ENCODE measurements around the gene SPX.

SPX gene

GRCh38 chr12:21526053-21526452 lies at the start of gene SPX:
Gene SPX (plus strand): TSS chr12:21526296. CDS start chr12:21526473, 177 bp downstream.
- no peak for DNase-seq

DNA sequence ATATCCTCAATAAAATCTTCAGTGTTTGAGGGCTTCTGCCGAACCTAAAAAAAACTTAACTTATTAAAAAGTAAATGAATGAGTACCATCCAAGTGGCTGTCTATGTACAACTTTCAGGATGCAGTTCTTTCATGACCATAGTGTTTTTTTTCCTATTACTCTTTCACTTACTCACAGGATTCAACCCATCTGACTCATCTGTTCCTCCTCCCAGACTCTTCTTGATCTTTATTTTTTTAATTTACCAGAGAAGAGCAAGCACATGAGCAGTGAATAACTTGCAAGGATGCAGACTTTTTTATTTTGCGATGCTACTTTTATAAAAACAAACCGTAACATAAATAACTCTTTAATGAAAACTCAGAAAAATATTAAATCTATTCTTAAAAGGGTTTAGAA lies 49.1 kb upstream of the SPX start:
- DNase-seq, result no peak

DNA sequence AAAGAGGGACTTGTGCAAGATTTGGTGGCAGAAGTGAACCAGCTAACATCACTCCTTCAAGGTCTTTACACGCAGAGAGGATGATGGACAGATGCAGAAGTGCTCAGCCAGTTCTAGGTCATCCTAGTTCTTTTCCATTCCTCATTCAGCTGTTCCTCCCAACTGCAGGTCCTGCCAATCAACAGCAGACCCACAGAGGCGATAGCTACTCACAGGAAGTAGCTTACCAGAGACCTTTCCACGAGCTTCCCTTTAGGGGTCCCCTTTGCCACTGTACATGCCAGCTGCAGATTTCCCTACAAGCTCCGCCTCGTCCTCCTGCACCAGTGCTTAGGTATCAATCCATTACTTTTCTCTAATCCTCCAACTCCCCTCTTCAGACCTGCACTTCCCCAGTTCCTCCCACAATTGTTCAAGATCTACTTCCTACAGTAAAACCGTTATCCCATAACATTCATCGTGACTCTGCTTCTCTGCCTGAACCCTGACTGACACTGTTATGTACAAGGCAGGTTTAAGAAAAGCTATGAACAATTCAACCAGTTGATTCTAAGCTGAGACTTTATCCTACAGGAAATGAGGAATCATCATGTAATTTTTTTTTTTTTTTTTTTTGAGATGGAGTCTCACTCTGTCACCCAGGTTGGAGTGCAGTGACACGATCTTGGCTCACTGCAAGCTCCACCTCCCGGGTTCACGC lies 47.2 kb upstream of the SPX start:
- no peak for DNase-seq

- peak; percentile 96 for DNase-seq
These were observed 42.6 kb upstream of the SPX start for GRCh38 chr12:21483531-21483930.

DNA sequence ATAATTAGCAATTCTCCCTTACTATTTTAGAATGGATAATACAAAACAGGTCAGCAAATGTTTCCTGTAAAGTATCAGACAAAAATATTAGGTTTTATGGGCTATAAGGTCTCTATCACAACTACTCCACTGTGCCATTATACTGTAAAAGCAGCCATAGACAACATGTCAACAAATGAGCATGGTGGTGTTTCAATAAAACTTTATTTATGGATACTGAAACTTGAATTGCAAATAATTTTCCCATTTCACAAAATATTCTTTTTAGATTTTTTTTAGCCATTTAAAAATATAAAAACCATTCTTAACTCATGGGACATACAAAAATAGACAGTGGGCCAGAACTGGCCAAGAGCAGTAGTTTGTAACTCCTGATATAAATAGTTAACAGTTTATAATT lies 40.1 kb upstream of the SPX start:
- DNase-seq, result no peak

DNA sequence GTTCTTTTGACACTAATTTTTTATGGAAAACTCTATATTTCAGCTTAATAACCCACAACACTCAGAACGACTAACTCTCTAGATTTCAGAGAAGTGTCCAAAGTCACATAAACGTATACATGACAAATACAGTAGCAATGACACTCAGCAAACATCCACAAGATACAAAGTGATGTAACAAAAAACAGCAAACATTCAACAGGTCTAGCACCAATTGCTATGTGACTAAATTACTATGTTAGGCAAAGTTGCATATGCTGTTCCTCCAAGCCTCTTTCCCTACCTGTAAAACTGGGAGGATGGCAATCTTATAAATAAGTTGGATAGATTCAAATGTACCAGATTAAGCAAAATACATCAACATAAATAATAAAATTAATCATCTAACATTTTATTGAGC lies 26.3 kb upstream of the SPX start:
- no peak for DNase-seq

DNA sequence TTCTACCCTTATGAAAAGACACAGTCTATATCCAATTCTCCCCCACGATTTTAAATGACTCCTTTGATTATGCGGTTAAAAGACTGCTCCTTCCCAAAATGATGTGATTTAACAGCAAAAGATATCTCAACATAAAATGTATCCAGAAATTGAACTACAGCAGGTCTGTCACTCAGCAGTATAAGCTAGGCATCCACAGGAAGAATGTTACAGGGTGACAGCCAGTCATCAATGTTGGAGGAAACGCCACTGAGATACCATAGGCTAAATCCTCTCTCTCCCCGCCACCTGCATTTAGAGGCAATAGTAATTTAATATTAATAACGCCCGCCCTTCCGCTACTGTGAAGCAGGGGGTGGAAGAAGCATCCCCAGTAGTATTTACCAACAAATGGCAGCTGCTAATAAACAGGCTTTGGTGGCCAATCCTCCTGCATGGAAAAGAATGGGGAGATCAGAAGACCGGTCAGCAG lies 25.3 kb upstream of the SPX start:
- no peak for DNase-seq

GRCh38 chr12:21501258-21502163 lies 24.6 kb upstream of the SPX start, which contains the start of the genes GOLT1B and RECQL:
Gene GOLT1B (plus strand): TSS chr12:21501789. CDS start chr12:21501924, 135 bp downstream.
Gene RECQL (minus strand): TSS chr12:21501635. CDS start chr12:21499570, 2,065 bp downstream.
- DNase-seq, result peak; percentile 97

DNA sequence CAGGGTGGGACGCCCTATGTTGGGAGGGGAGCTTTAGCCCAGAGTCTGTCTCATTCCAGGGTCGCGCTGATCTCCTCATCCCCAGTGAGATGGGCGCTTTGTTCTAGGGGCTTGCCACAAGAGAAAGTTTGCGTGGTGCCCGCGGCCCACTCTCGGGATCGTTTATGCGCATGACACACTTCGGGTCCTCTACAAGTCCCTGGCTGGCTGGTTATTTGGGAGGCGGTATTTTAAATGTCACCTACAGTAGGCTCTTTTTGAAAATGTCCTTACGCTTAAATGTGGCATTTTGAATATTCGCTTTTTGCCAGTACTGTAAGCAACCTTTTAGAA lies 24.0 kb upstream of the SPX start:
- no peak for DNase-seq

GRCh38 chr12:21502872-21503271 lies 23.2 kb upstream of the SPX start:
- no peak for DNase-seq

GRCh38 chr12:21505888-21506287 lies 20.2 kb upstream of the SPX start:
- DNase-seq, result no peak

GRCh38 chr12:21507849-21508248 lies 18.2 kb upstream of the SPX start:
- DNase-seq, result no peak

- no peak for DNase-seq
These were observed 16.3 kb upstream of the SPX start for GRCh38 chr12:21509768-21510167.

DNA sequence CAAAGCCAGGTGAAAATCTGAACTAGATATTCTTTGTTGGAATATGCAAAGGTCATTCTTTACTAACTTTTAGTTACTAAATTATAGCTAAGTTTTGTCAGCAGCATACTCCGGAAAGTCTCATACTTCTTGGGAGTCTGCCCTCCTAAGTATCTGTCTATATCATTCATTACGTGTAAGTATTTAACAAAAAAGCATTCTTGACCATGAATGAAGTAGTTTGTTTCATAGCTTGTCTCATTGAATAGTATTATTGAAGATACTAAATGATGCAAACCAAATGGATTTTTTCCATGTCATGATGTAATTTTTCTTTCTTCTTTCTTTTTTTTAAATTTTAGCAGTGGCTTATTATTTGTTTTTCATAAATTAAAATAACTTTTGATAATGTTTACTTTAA lies 9.8 kb upstream of the SPX start:
- no peak for DNase-seq

DNA sequence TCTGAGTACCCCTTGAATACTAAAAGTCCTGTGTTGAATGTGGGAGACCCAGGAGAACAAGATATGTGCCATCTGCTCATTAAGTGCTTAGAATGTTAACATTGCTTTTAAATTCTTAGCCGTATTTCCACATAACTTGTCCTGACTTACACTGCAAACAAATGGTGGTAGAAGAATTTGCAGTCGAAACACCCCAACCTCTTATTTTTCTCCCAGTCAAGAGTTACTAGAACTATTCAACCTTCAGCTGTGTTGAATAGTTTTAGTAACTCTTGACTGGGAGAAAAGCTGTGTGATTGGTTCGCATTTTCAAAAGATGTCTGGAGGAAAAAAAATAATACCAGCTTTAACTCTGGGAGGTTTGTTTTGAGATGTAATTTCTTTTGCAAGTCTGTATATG lies 7.6 kb upstream of the SPX start:
- DNase-seq, result no peak

DNA sequence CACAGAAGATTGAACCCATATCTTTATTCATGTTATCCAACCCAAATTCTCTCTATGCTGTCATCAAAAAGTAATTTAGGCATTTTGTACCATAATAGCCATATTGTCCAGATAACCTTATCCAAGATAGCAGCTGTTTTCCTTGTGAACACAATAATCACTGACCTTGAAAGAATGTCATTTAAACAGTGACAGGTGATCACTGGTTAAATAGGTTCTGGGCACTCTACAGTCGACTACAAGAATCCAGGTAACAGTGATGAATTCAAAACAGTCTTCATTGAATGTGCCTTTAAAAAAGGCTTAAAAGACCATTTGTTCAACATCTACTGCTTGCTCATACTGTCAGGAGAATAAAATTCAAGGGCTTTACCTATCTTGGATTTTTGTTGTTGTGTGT lies 4.6 kb upstream of the SPX start:
- no peak for DNase-seq

GRCh38 chr12:21523148-21523547 lies 2.9 kb upstream of the SPX start:
- DNase-seq, result no peak

GRCh38 chr12:21526721-21527345 lies 737 bp downstream of the SPX start:
- no peak for DNase-seq

DNA sequence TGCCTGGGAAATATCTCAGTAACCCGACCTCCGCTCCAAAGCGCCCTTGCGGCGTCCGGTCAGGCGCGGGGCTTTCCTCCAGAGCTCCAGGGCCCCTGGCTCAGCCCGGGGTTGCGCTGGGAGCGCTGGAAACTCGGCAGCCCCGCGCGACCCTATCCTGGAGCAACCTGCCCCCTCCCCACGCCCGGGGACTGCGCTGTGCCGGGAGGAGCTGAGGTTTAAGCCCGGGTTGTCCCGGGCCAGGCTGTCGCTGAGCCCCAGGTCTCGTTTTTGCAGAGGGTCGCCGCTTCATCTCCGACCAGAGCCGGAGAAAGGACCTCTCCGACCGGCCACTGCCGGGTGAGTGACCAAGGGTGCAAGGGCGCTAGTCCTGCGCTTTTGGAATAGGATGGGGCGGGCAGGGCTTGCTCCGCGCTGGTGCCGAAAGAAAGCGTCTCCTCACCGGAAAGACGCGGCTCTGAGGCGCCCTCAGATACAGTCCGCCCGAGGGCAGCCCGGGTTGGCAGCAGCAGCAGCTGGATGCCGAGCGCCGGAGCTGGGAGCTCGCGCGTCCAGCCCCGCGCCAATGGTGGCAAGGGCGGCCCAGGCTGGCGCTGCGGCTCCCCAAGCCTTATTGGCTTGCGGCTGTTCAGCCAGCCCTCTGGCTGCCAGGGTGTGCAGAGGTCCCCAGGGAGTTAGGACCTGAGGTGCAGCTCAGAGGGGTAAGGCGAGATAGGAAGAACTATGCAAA lies 1.5 kb downstream of the SPX start:
- peak; percentile 59 for DNase-seq

- no peak for DNase-seq
These were observed 2.9 kb downstream of the SPX start for GRCh38 chr12:21528953-21529352.

GRCh38 chr12:21529456-21529855 lies 3.4 kb downstream of the SPX start:
- no peak for DNase-seq

- DNase-seq, result no peak
These were observed 12.1 kb downstream of the SPX start for GRCh38 chr12:21538061-21538653.

- DNase-seq, result no peak
These were observed 13.7 kb downstream of the SPX start for GRCh38 chr12:21539797-21540196.
